GM23248 (cell line): ENCODE measurements around the gene ARHGEF12. TPM values are rescaled to one million over a fixed set of nuclear protein-coding genes. Genes with fewer than 3 reads are reported as not detected.

Source experiments
- DNase-seq: peaks from one replicate; pipeline ENCODE4 v3.0.0-alpha.2; 2015
- H2AFZ ChIP-seq: fragments of 200-600 bp; sonication (generic); 2 replicates; pipeline ENCODE4 v1.6.1; 2016; ENCODE audit warnings: antibody characterized with exemption
- H3F3A ChIP-seq: fragments of 200-600 bp; sonication (generic); 2 replicates; pipeline ENCODE4 v1.6.1; 2016; ENCODE audit warnings: mild to moderate bottlenecking, antibody characterized with exemption, mixed run types; ENCODE audit not compliant: insufficient read depth
- H3K27ac ChIP-seq: fragments of 200-600 bp; sonication (generic); 2 replicates; pipeline ENCODE4 v1.5.1; 2016; ENCODE audit warnings: mild to moderate bottlenecking
- H3K27me3 ChIP-seq: fragments of 200-600 bp; sonication (generic); replicated peaks from 2 replicates; pipeline ENCODE4 v1.6.1; 2016; ENCODE audit warnings: mild to moderate bottlenecking; ENCODE audit not compliant: insufficient read depth
- H3K36me3 ChIP-seq: fragments of 200-600 bp; sonication (generic); 2 replicates; pipeline ENCODE4 v1.6.1; 2016; ENCODE audit warnings: low read depth, mild to moderate bottlenecking
- H3K4me1 ChIP-seq: fragments of 200-600 bp; sonication (generic); 2 replicates; pipeline ENCODE4 v1.6.1; 2016; ENCODE audit warnings: mild to moderate bottlenecking; ENCODE audit not compliant: insufficient read depth
- H3K4me2 ChIP-seq: fragments of 200-600 bp; sonication (generic); one replicate; pipeline ENCODE4 v1.6.1; 2016; ENCODE audit warnings: mild to moderate bottlenecking; ENCODE audit not compliant: unreplicated experiment
- H3K4me3 ChIP-seq: fragments of 200-600 bp; sonication (generic); 2 replicates; pipeline ENCODE4 v1.5.1; 2016; ENCODE audit warnings: mild to moderate bottlenecking
- H3K79me2 ChIP-seq: fragments of 200-600 bp; sonication (generic); 2 replicates; pipeline ENCODE4 v1.6.1; 2016; ENCODE audit warnings: mild to moderate bottlenecking; ENCODE audit not compliant: insufficient read depth
- H3K9ac ChIP-seq: fragments of 200-600 bp; sonication (generic); 2 replicates; pipeline ENCODE4 v1.6.1; 2016; ENCODE audit warnings: mild to moderate bottlenecking
- H3K9me2 ChIP-seq: fragments of 200-600 bp; sonication (generic); 2 replicates; pipeline ENCODE4 v1.6.1; 2016; ENCODE audit warnings: mixed run types, mild to moderate bottlenecking, moderate library complexity; ENCODE audit not compliant: insufficient read depth
- H3K9me3 ChIP-seq: fragments of 200-600 bp; sonication (generic); one replicate; pipeline ENCODE4 v1.6.1; 2017; ENCODE audit warnings: low read depth
- H4K20me1 ChIP-seq: fragments of 200-600 bp; sonication (generic); 2 replicates; pipeline ENCODE4 v1.6.0; 2016; ENCODE audit not compliant: insufficient read depth
- EZH2 ChIP-seq: fragments of 200-600 bp; sonication (generic); IDR thresholded peaks from 2 replicates; pipeline ENCODE4 v1.6.1; 2018; ENCODE audit warnings: antibody characterized with exemption, mild to moderate bottlenecking; ENCODE audit not compliant: insufficient read depth, poor library complexity, severe bottlenecking
- EZH2phosphoT487 ChIP-seq: fragments of 200-600 bp; sonication (generic); IDR thresholded peaks from 2 replicates; pipeline ENCODE4 v1.6.1; 2018; ENCODE audit warnings: antibody characterized with exemption, moderate library complexity, mild to moderate bottlenecking, low read depth; ENCODE audit not compliant: insufficient read depth
- WGBS, 2 experiments: methylation state at CpG; one replicate each; pipeline ENCODE4 v1.1.6; 2015 to 2017; ENCODE audit warnings: low lambda C conversion rate in 2 of 2, low coverage in 1 of 2; ENCODE audit errors: missing lambda C conversion rate in 2 of 2; 5-methylcytosine and 5-hydroxymethylcytosine counted together
- in situ Hi-C: fragments of 300-500 bp; cut with MboI; formaldehyde crosslinking; loops from 2 replicates; pipeline ENCODE4 v1.15.0; 2020
- polyA plus RNA-seq: library from polyadenylated mRNA; unstranded; fragments of >200 nt; fragmentation: Nextera tagmentation; extraction: Ambion mirVana; gene quantifications from 2 replicates; pipeline ENCODE4 v1.2.1, GENCODE V29; 2016
- total RNA-seq: library from RNA; depleted of rRNA; stranded (reverse); fragments of >200 nt; shearing (Covaris generic); gene quantifications from 2 replicates; pipeline ENCODE4 v1.2.3, GENCODE V29; 2014

Gene ARHGEF12
- total and polyA plus RNA-seq, 2 experiments from 2014 or later, result 20.4 to 52.7 TPM

DNA sequence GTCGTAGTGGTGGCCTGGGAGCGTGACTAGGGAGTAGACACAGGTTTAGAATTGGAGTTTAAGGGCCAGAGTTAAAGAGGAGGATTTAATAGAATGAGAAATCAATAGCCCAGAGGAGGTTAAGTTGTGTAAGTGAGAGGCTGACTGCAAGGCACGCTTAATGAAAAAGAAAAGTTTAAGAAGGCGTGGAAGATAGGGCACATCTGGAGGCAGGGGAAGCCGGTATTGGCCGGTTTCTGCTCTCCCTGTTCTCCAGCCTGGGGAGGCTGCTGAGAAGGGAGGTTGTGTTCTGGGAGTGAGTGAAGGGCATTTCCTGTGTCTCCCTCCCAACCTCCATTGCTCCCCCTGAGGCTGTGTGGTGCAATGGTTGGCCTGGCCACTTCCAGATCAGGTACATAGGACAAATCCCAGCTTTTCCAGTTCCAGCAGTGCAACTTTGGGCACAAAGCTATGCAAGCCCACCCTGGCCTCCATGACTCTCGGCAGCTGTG is 181.6 kb downstream of the ARHGEF12 start:
- no peaks in the 10 kb centered on the region for H3K79me2 ChIP-seq
- H3K27ac ChIP-seq, result no peak overlapping the region
- no peak overlapping the region for H3K9ac ChIP-seq
- H3K4me2 ChIP-seq, result no peak overlapping the region
- H3K9me2 ChIP-seq, result no peaks in the 10 kb centered on the region
- no peaks in the 10 kb centered on the region for H3K36me3 ChIP-seq
- in situ Hi-C loops, result loop anchor here (25.0 kb wide), 1 partner anchor 594 kb away; the partner anchor contains the start of gene TECTA
- H3K4me1 ChIP-seq, result no peaks in the 10 kb centered on the region
- H3K4me3 ChIP-seq, result no peak overlapping the region
- DNase-seq, result no peak
- TF ChIP-seq EZH2phosphoT487 (no peak), EZH2 (no peak)
- peaks cover 11% of the 10 kb centered on the region for H3K27me3 ChIP-seq
- no peak overlapping the region for H2AFZ ChIP-seq
- WGBS, 2 experiments, result 81 to 85% methylated on average over 7 of the region's 7 CpGs
- no peaks in the 10 kb centered on the region for H3F3A ChIP-seq
- no peaks in the 10 kb centered on the region for H3K9me3 ChIP-seq
- H4K20me1 ChIP-seq, result no peaks in the 10 kb centered on the region

- Histone ChIP-seq H3F3A (no peaks in the 10 kb centered on the region), H3K27ac (no peak overlapping the region), H3K4me3 (no peak overlapping the region), H3K79me2 (no peaks in the 10 kb centered on the region), H2AFZ (no peak overlapping the region), H3K27me3 (peaks cover 11% of the 10 kb centered on the region), H3K9me2 (no peaks in the 10 kb centered on the region), H3K9ac (no peak overlapping the region), H3K4me2 (no peak overlapping the region), H3K4me1 (no peaks in the 10 kb centered on the region), H4K20me1 (no peaks in the 10 kb centered on the region), H3K9me3 (no peaks in the 10 kb centered on the region), H3K36me3 (no peaks in the 10 kb centered on the region)
- TF ChIP-seq EZH2, result no peak
- no peak for TF ChIP-seq EZH2phosphoT487
- DNase-seq, result no peak
- 89 to 93% methylated on average over 7 of the region's 7 CpGs for WGBS, 2 experiments
- in situ Hi-C loops, result loop anchor here (25.0 kb wide), 1 partner anchor 594 kb away; the partner anchor contains the start of gene TECTA
Measured at GRCh38 chr11:120518356-120518755, 182.1 kb downstream of the ARHGEF12 start.

- no peak overlapping the region for H3K4me3 ChIP-seq
- no peaks in the 10 kb centered on the region for H4K20me1 ChIP-seq
- peaks cover 11% of the 10 kb centered on the region for H3K27me3 ChIP-seq
- H3F3A ChIP-seq, result no peaks in the 10 kb centered on the region
- TF ChIP-seq EZH2phosphoT487, result no peak
- no peak for TF ChIP-seq EZH2
- H3K9me3 ChIP-seq, result no peaks in the 10 kb centered on the region
- WGBS, 2 experiments, result 73 to 84% methylated on average over 3 of the region's 3 CpGs
- no peaks in the 10 kb centered on the region for H3K9me2 ChIP-seq
- no peak overlapping the region for H3K9ac ChIP-seq
- H3K4me1 ChIP-seq, result no peaks in the 10 kb centered on the region
- H3K79me2 ChIP-seq, result no peaks in the 10 kb centered on the region
- H2AFZ ChIP-seq, result no peak overlapping the region
- H3K4me2 ChIP-seq, result no peak overlapping the region
- DNase-seq, result no peak
- no peak overlapping the region for H3K27ac ChIP-seq
- in situ Hi-C loops, result loop anchor here (25.0 kb wide), 1 partner anchor 593 kb away; the partner anchor contains the start of gene TECTA
- H3K36me3 ChIP-seq, result no peaks in the 10 kb centered on the region
Measured at GRCh38 chr11:120519474-120519873, 183.3 kb downstream of the ARHGEF12 start.

- no peak overlapping the region for H3K4me3 ChIP-seq
- H3K4me2 ChIP-seq, result no peak overlapping the region
- H3K9me2 ChIP-seq, result no peaks in the 10 kb centered on the region
- no peaks in the 10 kb centered on the region for H3F3A ChIP-seq
- H3K9ac ChIP-seq, result no peak overlapping the region
- peaks cover 11% of the 10 kb centered on the region for H3K27me3 ChIP-seq
- no peaks in the 10 kb centered on the region for H3K79me2 ChIP-seq
- no peak for DNase-seq
- no peaks in the 10 kb centered on the region for H3K36me3 ChIP-seq
- WGBS, 2 experiments, result 87 to 88% methylated on average over 16 of the region's 16 CpGs
- H3K27ac ChIP-seq, result no peak overlapping the region
- no peak overlapping the region for H2AFZ ChIP-seq
- TF ChIP-seq EZH2 (no peak), EZH2phosphoT487 (no peak)
- in situ Hi-C loops, result loop anchor here (25.0 kb wide), 1 partner anchor 592 kb away; the partner anchor contains the start of gene TECTA
- no peaks in the 10 kb centered on the region for H3K4me1 ChIP-seq
- H4K20me1 ChIP-seq, result no peaks in the 10 kb centered on the region
- H3K9me3 ChIP-seq, result no peaks in the 10 kb centered on the region
Measured at GRCh38 chr11:120520091-120520822, 184.0 kb downstream of the ARHGEF12 start.
